ENCODE measurements around the gene TIMD4. TPM values are rescaled to one million over a fixed set of nuclear protein-coding genes. Genes with fewer than 3 reads are reported as not detected.

Gene TIMD4
- total and polyA plus RNA-seq, 7 donors: 0.03 to 0.21 (median 0.12) TPM; not detected in 3

- Histone ChIP-seq H3K9me3 (no peaks in the 10 kb centered on the region), H3K4me1 (no peaks in the 10 kb centered on the region), H3K4me3 (no peak overlapping the region), H3K27ac (no peak overlapping the region), H3K27me3 (ENCODE audit: insufficient read depth in 3 of 3, low read length in 2 of 3) (no peaks in the 10 kb centered on the region), H3K36me3 (ENCODE audit: insufficient read depth in 1 of 2, low read depth in 1 of 2) (no peaks in the 10 kb centered on the region)
- DNase-seq (no peak), ATAC-seq (no peak)
- intact Hi-C loops (cut with DNase I): no loop called here
- TF ChIP-seq, protein P1, sequence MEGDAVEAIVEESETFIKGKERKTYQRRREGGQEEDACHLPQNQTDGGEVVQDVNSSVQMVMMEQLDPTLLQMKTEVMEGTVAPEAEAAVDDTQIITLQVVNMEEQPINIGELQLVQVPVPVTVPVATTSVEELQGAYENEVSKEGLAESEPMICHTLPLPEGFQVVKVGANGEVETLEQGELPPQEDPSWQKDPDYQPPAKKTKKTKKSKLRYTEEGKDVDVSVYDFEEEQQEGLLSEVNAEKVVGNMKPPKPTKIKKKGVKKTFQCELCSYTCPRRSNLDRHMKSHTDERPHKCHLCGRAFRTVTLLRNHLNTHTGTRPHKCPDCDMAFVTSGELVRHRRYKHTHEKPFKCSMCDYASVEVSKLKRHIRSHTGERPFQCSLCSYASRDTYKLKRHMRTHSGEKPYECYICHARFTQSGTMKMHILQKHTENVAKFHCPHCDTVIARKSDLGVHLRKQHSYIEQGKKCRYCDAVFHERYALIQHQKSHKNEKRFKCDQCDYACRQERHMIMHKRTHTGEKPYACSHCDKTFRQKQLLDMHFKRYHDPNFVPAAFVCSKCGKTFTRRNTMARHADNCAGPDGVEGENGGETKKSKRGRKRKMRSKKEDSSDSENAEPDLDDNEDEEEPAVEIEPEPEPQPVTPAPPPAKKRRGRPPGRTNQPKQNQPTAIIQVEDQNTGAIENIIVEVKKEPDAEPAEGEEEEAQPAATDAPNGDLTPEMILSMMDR (IDR thresholded peaks at IDR 0.05): no peak
- WGBS, 3 donors: 94 to 96% (median 96%) methylated on average over 4 of the region's 4 CpGs
These were observed 70.2 kb downstream of the TIMD4 start for GRCh38 chr5:156892864-156893263.

GRCh38 chr5:156892223-156892622, 70.8 kb downstream of the TIMD4 start:
- intact Hi-C loops (cut with DNase I): no loop called here
- no peaks in the 10 kb centered on the region for H3K4me1 ChIP-seq
- H3K27ac ChIP-seq: no peak overlapping the region
- H3K36me3 ChIP-seq (ENCODE audit: insufficient read depth in 1 of 2, low read depth in 1 of 2): no peaks in the 10 kb centered on the region
- TF ChIP-seq, protein P1 (IDR thresholded peaks at IDR 0.05): no peak
- H3K27me3 ChIP-seq (ENCODE audit: insufficient read depth in 3 of 3, low read length in 2 of 3): no peaks in the 10 kb centered on the region
- H3K4me3 ChIP-seq: no peak overlapping the region
- no peak for ATAC-seq
- no peak for DNase-seq
- WGBS, 3 donors: 66 to 86% (median 68%) methylated on average over 1 of the region's 1 CpG
- H3K9me3 ChIP-seq: no peaks in the 10 kb centered on the region

- Histone ChIP-seq H3K4me1 (no peaks in the 10 kb centered on the region), H3K4me3 (no peak overlapping the region), H3K27ac (no peak overlapping the region), H3K9me3 (no peaks in the 10 kb centered on the region), H3K36me3 (ENCODE audit: insufficient read depth in 1 of 2, low read depth in 1 of 2) (no peaks in the 10 kb centered on the region), H3K27me3 (ENCODE audit: insufficient read depth in 3 of 3, low read length in 2 of 3) (no peaks in the 10 kb centered on the region)
- TF ChIP-seq, protein P1 (IDR thresholded peaks at IDR 0.05): no peak
- no peak for DNase-seq
- ATAC-seq: no peak
- 73 to 78% (median 77%) methylated on average over 2 of the region's 2 CpGs for WGBS, 3 donors
- intact Hi-C loops (cut with DNase I): no loop called here
These were observed 74.5 kb downstream of the TIMD4 start for GRCh38 chr5:156888520-156888919.

DNA sequence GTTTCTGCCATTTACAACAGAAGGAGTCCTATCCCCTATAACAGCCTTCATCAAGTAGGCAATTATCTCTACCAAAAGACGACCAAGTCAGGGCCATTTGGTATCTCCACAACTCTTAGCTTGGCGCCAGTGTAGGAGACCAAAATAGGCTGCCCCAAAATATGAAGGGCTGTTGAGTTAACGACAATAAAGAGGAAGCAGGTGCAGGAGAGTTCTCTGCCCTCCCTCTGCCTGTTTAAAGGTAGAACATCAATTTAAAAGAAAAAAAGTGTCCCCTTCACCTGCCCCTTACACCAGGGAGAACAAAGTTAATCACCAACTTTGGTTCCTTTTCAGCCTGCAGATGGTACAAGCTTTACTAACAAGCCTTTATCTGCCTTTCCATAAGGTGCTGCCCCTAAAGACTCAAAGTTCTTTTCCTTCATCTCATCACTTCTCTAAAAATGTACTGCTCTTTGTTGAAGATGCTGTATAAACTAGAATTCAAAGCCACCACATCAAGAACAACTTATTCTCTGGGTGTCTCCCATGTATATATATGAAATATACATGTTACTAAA, 79.6 kb downstream of the TIMD4 start:
- 51 to 80% (median 56%) methylated on average over 3 of the region's 3 CpGs for WGBS, 3 donors
- no peak for DNase-seq
- Histone ChIP-seq H3K27me3 (ENCODE audit: insufficient read depth in 3 of 3, low read length in 2 of 3) (no peaks in the 10 kb centered on the region), H3K36me3 (ENCODE audit: insufficient read depth in 1 of 2, low read depth in 1 of 2) (no peaks in the 10 kb centered on the region), H3K4me1 (no peaks in the 10 kb centered on the region), H3K27ac (no peak overlapping the region), H3K9me3 (no peaks in the 10 kb centered on the region), H3K4me3 (no peak overlapping the region)
- no peak for ATAC-seq
- TF ChIP-seq, protein P1 (IDR thresholded peaks at IDR 0.05): no peak
- intact Hi-C loops (cut with DNase I): no loop called here

- DNase-seq: no peak
- Histone ChIP-seq H3K4me1 (no peaks in the 10 kb centered on the region), H3K27ac (no peak overlapping the region), H3K9me3 (no peaks in the 10 kb centered on the region), H3K36me3 (ENCODE audit: insufficient read depth in 1 of 2, low read depth in 1 of 2) (no peaks in the 10 kb centered on the region), H3K4me3 (no peak overlapping the region), H3K27me3 (ENCODE audit: insufficient read depth in 3 of 3, low read length in 2 of 3) (no peaks in the 10 kb centered on the region)
- no peak for ATAC-seq
- TF ChIP-seq, protein P1 (IDR thresholded peaks at IDR 0.05): no peak
- intact Hi-C loops (cut with DNase I): no loop called here
- 62 to 63% (median 62%) methylated on average over 3 of the region's 3 CpGs for WGBS, 3 donors
These were observed 83.3 kb downstream of the TIMD4 start for GRCh38 chr5:156879665-156880285.
